HG03432 (cell line): ENCODE results near the gene CENPF.
"Not testable (repeated sequence)": the region's sequence is repeated elsewhere in the genome, so short reads cannot be mapped to it uniquely, and the experiment has no call there.

Experiments used
- ATAC-seq: cut with Tn5 transposase; IDR thresholded peaks from one replicate; pipeline ENCODE4 v1.9.1; 2021; ENCODE audit warnings: mild to moderate bottlenecking, moderate library complexity; ENCODE audit not compliant: unreplicated experiment

Gene CENPF

GRCh38 chr1:214602764-214603657 lies at the start of gene CENPF:
Gene CENPF, plus strand, starts transcription at chr1:214603195. Its CDS starts 10,560 bp downstream, at chr1:214613755.
- ATAC-seq, result peak; percentile 98

DNA sequence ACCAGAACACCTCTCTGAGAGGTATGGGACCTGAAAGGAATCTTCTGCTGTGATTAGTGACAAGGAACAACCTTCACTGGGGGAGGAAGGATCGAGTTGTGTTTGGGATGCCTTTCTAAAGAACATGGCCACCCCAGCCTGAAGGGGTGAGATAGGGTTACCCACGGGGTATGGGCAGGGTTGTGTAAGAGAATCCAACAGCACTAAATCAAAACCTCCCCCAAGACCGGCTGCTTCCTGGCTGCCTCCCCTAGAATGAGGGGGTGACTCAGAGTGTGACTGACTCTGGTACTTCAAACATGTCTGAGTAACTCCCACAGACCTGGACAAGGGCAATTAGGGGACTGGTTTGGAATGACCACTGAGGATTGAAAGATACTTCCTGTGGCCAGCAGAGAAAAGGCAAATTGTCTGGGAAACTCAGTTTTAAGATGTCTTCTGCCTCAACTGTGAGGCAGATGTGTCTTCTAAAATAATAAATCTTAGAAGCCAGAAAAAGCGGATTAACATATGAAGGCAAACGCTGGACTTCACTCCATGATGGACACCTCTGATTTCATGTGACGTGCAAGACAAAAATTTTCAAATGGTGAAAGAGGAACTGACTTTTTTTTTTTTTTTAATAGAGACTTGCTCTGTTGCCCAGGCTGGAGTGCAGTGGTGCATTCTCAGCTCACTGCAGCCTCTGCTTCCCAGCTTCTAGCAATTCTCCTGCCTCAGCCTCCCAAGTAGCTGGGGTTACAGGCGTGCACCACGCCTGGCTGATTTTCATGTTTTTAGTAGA lies 44.9 kb upstream of the CENPF start:
- peak; percentile 75 for ATAC-seq

DNA sequence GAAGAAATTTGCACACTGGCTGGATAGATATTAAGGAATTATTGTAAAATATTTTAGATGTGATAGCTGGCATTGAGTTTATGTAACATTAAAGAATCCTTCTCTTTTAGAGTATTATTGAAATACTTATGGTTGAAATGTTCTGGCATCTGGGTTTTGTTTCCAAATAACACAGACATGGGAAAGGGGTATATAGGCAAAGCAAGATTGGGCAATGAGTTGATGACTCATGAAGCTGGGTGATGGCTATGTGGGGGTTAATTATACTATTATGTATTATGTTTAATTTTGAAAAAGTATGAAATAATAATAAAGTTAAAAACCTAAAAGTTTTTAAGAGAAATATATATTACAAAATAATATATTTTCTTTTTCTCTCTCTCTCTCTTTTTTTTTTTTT lies 39.1 kb upstream of the CENPF start:
- ATAC-seq, result no peak

DNA sequence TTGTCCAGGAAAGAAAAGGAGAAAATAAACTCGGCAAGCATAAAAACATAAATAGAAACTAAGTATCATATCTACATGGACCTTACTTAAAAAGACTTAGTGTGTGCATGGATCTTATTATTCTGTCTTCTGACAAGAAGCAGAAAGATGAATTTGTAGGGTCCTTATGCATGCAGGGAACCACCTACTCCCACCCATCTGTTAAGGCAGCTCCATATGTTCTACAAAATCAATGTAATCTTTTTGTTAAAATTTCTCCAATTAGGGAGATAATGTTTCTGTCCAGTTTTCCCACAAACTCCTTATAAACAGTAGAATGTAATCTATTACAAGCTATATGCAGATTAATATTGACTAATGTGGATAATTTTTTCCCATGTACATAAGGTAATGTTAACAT lies 37.7 kb upstream of the CENPF start:
- ATAC-seq, result no peak

- ATAC-seq, result peak; percentile 57
Observed at GRCh38 chr1:214566158-214567104, 36.6 kb upstream of the CENPF start.

DNA sequence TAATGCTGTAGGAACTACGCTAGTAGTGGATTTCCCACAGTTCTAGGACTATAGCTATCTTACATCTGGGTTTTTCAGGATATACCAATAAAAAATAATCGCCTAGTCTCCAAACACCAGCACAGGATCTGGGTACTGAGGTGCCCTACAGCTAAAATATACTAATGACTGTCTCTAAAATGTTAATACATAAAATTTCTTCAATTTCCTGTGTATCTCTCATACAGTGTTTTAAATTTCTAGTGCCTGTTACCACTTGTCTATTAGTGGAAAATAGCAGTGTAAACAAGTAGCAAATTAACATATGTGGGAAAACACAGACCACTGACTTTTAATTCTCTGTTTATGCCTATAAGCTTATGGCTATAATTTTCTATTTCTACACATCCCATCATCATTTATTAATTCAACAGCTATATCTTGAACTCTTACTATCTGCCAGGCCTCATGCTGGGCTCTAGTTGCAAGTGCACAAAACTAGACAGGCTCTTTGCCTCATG lies 35.5 kb upstream of the CENPF start:
- ATAC-seq, result no peak

- ATAC-seq, result no peak
Observed at GRCh38 chr1:214568328-214568727, 34.7 kb upstream of the CENPF start.

GRCh38 chr1:214569357-214570004 lies 33.5 kb upstream of the CENPF start:
- ATAC-seq, result no peak

- ATAC-seq, result no peak
Observed at GRCh38 chr1:214570442-214570841, 32.6 kb upstream of the CENPF start.

DNA sequence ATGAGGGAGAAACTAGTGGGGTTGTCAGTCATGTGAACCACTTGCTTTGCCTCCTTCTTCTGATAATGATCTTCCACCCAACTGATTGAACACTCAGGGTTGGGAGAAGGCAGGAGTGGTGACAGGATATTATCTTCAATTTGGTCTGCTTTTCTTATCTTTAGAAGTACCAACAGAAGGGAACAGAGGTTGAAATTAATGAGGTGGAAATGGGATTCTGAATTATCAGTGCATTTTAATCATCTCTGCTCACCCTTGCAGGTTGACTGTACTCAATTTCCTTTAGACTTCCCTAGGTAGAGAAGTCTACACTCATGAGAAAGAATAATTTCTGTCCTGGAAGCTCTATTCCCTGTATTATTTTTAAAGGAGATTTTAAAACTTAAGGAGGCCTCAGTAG lies 31.7 kb upstream of the CENPF start:
- no peak for ATAC-seq

- no peak for ATAC-seq
Observed at GRCh38 chr1:214573386-214574318, 29.3 kb upstream of the CENPF start.

GRCh38 chr1:214574598-214575411 lies 28.2 kb upstream of the CENPF start:
- no peak for ATAC-seq

GRCh38 chr1:214576120-214576519 lies 26.9 kb upstream of the CENPF start:
- not testable (repeated sequence) for ATAC-seq

GRCh38 chr1:214579183-214579582 lies 23.8 kb upstream of the CENPF start:
- ATAC-seq, result peak; percentile 52

DNA sequence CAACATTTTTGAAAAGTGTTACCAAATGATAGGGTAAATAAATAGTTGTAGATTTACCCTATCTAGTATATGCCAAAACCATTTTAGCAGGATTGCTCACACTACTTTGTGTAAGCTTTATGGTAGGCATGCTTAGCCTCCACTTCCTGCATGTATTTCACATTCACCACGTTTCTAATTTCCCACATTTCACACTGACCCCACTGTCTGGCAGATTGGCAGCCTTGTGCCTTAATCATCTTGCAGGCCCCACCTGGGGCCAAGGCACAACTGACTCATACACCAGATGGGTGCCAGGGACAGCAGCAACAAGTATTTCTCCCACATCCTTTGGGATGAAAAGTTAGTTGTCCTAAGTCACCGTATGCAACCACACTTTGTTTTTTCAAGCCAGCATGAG lies 21.2 kb upstream of the CENPF start:
- ATAC-seq, result no peak

DNA sequence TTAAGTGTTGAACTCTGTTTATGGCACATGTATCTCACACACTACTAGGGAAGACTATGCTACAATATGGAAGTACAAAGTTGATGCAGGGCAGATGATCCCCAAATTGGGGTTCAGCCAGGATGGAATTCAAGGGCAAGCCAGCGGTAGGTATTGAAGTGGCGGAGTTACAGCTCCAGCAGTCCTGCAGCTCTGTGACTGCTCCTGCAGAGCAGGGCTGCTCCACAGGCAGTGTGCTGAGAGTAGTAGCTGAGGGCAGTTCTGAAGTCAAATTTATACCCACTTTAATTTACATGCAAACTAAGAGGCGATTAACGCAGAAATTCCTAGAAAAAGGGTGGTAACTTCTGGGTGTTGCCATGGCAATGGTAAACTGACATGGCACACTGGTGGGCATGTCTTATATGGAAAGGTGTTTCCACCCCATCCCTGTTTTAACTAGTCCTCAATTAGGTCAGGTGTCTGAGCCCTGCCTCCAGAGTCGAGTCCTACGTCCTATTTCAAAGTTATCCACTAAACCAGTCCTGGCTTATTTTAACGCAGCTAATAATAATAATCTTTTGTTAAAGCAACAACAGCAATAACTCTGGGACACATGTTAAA lies 20.6 kb upstream of the CENPF start:
- ATAC-seq, result no peak

DNA sequence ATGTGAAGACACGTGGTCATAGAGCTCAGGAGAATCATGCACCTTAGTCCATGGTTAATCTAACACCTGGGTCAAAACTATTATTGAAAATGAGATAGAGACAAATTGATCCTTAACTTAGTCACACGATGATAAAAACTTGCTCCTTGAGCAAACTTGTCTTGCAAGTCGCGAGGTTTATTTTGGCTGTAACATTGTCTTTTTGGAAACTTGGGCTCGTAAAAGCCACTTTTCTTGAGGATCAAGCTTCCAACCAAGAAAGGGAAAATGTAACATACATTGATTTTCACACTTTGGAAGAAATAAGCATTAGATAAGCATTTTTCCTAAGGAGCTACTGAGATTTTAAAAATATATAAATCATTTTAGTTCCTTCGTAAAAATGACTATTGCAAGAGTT lies 19.9 kb upstream of the CENPF start:
- no peak for ATAC-seq
